ENCODE results near the gene STAP2.

DNA sequence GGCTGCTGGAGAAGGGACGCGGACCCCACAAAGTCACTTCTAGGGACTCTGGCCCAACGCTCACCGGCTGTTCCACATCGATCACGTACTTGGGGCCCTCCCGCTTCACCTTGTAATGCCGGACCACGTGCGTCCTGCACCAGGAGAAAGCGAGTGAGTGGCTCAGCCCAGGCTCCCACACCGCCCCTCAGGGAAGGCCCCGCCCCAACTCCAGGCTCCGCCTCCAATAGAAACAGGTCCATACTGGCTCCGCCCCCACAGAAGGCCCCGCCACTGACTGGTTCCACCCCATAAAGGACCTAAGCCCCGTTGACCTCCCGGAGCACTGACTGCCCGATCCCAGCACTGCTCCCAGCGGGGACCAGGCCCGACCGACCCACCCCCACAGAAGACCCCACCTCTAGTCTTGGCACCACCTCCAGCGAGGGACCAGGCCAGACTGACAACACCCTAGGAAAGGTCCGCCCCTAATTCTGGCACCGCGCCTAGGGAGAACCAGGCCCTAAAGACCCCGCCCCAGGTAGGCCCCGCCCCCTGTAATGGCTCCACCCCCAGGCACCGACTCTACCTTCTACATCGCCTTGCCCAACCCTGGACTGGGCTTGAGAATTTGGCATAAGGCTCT is 11.3 kb downstream of the STAP2 start:
- TF ChIP-seq, protein P1, sequence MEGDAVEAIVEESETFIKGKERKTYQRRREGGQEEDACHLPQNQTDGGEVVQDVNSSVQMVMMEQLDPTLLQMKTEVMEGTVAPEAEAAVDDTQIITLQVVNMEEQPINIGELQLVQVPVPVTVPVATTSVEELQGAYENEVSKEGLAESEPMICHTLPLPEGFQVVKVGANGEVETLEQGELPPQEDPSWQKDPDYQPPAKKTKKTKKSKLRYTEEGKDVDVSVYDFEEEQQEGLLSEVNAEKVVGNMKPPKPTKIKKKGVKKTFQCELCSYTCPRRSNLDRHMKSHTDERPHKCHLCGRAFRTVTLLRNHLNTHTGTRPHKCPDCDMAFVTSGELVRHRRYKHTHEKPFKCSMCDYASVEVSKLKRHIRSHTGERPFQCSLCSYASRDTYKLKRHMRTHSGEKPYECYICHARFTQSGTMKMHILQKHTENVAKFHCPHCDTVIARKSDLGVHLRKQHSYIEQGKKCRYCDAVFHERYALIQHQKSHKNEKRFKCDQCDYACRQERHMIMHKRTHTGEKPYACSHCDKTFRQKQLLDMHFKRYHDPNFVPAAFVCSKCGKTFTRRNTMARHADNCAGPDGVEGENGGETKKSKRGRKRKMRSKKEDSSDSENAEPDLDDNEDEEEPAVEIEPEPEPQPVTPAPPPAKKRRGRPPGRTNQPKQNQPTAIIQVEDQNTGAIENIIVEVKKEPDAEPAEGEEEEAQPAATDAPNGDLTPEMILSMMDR (IDR thresholded peaks at IDR 0.05), result no peak
- TF ChIP-seq POLR2A (IDR thresholded peaks at IDR 0.05) (no peak), EP300 (IDR thresholded peaks at IDR 0.05) (no peak)
